H1 (cell line): Measurements from ENCODE around the gene HMGB1.
"Not testable (repeated sequence)": the region's sequence is repeated elsewhere in the genome, so short reads cannot be mapped to it uniquely, and the experiment has no call there.

Source experiments
- CHD2 ChIP-seq: IDR thresholded peaks from 2 replicates; pipeline ENCODE4 v1.6.1; 2012; ENCODE audit warnings: low read length, improper control_type of control experiment
- EZH2 ChIP-seq: fragments of 200-600 bp; sonication (generic); IDR thresholded peaks from 2 replicates; pipeline ENCODE4 v1.7.1; 2012; ENCODE audit warnings: low read depth, mild to moderate bottlenecking, moderate library complexity, low read length, inconsistent platforms; ENCODE audit not compliant: severe bottlenecking
- JUN ChIP-seq: IDR thresholded peaks from 2 replicates; pipeline ENCODE4 v1.6.1; 2011; ENCODE audit warnings: low read depth, mild to moderate bottlenecking, improper control_type of control experiment, low read length
- POLR2AphosphoS5 ChIP-seq: IDR thresholded peaks from 2 replicates; pipeline ENCODE4 v1.6.1; 2011; ENCODE audit warnings: low read depth, low read length
- RNF2 ChIP-seq: fragments of 200-900, 300-1000 bp; sonication (generic); IDR thresholded peaks from 2 replicates; pipeline ENCODE4 v1.7.1; 2016; ENCODE audit warnings: borderline replicate concordance, low read depth, mild to moderate bottlenecking, antibody characterized with exemption, low read length; ENCODE audit not compliant: poor library complexity, severe bottlenecking; ENCODE audit errors: missing control alignments
- TCF12 ChIP-seq: IDR thresholded peaks from 2 replicates; pipeline ENCODE4 v1.6.1; 2011; ENCODE audit warnings: low read depth, mild to moderate bottlenecking, low read length
- TF ChIP-seq, protein P1 (sequence below), 3 experiments: IDR thresholded peaks; 1 replicate in 2 of 3; 2 replicates in 1 of 3; pipeline versions ENCODE4 v1.5.1 to v1.6.1; 2011; ENCODE audit warnings: low read length in 3 of 3, mild to moderate bottlenecking in 3 of 3, inconsistent platforms in 2 of 3, low read depth in 1 of 3, moderate library complexity in 1 of 3; ENCODE audit not compliant: insufficient read depth in 1 of 3; ENCODE audit errors: control extremely low read depth in 1 of 3

DNA sequence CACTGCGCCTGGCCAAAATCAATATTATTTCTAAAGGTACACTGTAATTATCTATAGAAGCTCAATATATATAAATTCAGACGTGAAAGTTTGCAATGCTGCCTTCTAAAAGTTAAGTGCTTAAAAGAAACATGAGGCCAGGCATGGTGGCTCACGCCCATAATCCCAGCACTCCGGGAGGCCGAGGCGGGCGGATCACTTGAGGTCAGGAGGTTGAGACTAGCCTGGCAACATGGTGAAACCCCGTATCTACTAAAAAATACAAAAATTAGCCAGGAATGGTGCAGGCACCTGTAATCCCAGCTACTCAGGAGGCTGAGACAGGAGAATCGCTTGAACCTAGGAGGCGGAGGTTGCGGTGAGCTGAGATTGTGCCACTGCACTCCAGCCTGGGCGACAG is 14.3 kb downstream of the HMGB1 start:
- TF ChIP-seq EZH2, POLR2AphosphoS5, TCF12, RNF2, JUN, CHD2: not testable (repeated sequence)
- TF ChIP-seq, protein P1, sequence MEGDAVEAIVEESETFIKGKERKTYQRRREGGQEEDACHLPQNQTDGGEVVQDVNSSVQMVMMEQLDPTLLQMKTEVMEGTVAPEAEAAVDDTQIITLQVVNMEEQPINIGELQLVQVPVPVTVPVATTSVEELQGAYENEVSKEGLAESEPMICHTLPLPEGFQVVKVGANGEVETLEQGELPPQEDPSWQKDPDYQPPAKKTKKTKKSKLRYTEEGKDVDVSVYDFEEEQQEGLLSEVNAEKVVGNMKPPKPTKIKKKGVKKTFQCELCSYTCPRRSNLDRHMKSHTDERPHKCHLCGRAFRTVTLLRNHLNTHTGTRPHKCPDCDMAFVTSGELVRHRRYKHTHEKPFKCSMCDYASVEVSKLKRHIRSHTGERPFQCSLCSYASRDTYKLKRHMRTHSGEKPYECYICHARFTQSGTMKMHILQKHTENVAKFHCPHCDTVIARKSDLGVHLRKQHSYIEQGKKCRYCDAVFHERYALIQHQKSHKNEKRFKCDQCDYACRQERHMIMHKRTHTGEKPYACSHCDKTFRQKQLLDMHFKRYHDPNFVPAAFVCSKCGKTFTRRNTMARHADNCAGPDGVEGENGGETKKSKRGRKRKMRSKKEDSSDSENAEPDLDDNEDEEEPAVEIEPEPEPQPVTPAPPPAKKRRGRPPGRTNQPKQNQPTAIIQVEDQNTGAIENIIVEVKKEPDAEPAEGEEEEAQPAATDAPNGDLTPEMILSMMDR (IDR thresholded peaks at IDR 0.05; ENCODE audit: control extremely low read depth in 1 of 3, insufficient read depth in 1 of 3, low read depth in 1 of 3, low read length in 3 of 3): not testable (repeated sequence)
